Suprapubic skin (tissue), 4 donors: ENCODE results near the gene GIPR. TPM values are rescaled to one million over a fixed set of nuclear protein-coding genes. Genes with fewer than 3 reads are reported as not detected.

Experiments
- DNase-seq, 2 donors: peaks; one replicate each; pipeline ENCODE4 v3.0.0-alpha.2; 2019; ENCODE audit warnings: low spot score in 2 of 2
- H3K27ac ChIP-seq: fragments of 200-600 bp; sonication (generic); one replicate; pipeline ENCODE4 v1.5.1; 2019
- H3K27me3 ChIP-seq: fragments of 200-600 bp; sonication (generic); one replicate; pipeline ENCODE4 v1.5.1; 2019
- H3K36me3 ChIP-seq: fragments of 200-600 bp; sonication (generic); one replicate; pipeline ENCODE4 v1.5.1; 2019
- H3K4me1 ChIP-seq: fragments of 200-600 bp; sonication (generic); one replicate; pipeline ENCODE4 v1.5.1; 2019
- H3K4me3 ChIP-seq: fragments of 200-600 bp; sonication (generic); one replicate; pipeline ENCODE4 v1.5.1; 2019; ENCODE audit warnings: mild to moderate bottlenecking
- H3K9me3 ChIP-seq: fragments of 200-600 bp; sonication (generic); one replicate; pipeline ENCODE4 v1.5.1; 2019
- EP300 ChIP-seq: sonication (generic); formaldehyde crosslinking; IDR thresholded peaks from one replicate; pipeline ENCODE4 v1.6.1; 2017; ENCODE audit warnings: antibody characterized with exemption
- POLR2A ChIP-seq, 2 donors: fragments of 450-650 bp; IDR thresholded peaks; one replicate each; pipeline ENCODE4 v1.6.1; 2017; ENCODE audit warnings: antibody characterized with exemption in 2 of 2, mild to moderate bottlenecking in 2 of 2, moderate library complexity in 2 of 2
- POLR2AphosphoS5 ChIP-seq, 3 donors: sonication (generic); formaldehyde crosslinking; IDR thresholded peaks; one replicate each; pipeline ENCODE4 v1.6.1; 2017; ENCODE audit warnings: antibody characterized with exemption in 3 of 3
- WGBS: methylation state at CpG from one replicate; pipeline ENCODE4 v1.1.5; 2018; 5-methylcytosine and 5-hydroxymethylcytosine counted together
- total RNA-seq, 4 donors: library from RNA; depleted of rRNA; stranded (reverse); fragments of >200 nt; gene quantifications; one replicate each; pipeline ENCODE4 v1.1.0, GENCODE V29; 2016
- TF ChIP-seq, protein P1 (sequence below), 2 donors: fragments of 200-600 bp in 1 of 2; fragments of 450-650 bp in 1 of 2; sonication (generic) in 1 of 2; IDR thresholded peaks; one replicate each; pipeline ENCODE4 v1.5.1; 2016 to 2019; ENCODE audit warnings: antibody characterized with exemption in 2 of 2, mild to moderate bottlenecking in 1 of 2, moderate library complexity in 1 of 2

GIPR gene
- total RNA-seq, 4 donors from 2014 or later: 0.95 to 11.2 (median 1.6) TPM

DNA sequence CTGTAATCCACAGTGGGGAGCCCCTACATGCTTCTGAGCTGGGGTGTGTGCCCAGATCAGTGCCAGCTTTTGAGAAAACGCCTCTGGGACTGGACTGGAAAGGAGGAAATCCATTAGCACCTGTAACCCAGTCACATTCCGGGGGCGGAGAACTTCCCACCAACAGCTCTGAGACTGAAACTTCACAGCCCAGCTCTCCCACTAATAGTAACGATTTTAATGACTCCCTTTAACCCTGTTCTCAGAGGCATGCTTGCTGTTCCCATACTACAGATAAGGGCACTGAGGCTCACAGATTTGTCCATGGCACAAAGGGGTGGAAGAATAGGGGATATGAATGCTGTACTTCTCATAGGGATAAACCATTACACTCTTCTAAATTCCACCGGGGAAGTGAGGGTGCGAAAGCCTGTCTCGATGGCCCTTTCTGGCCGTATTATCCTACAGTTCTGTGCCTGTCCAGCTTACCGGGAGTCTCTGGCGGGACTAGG lies 61.8 kb downstream of the GIPR start:
- Histone ChIP-seq H3K27ac (peak overlapping the region; percentile 83), H3K27me3 (no peaks in the 10 kb centered on the region), H3K9me3 (no peaks in the 10 kb centered on the region), H3K4me1 (peaks cover 27% of the 10 kb centered on the region), H3K36me3 (peaks cover 9% of the 10 kb centered on the region), H3K4me3 (peak overlapping the region; percentile 95)
- DNase-seq: no peak
- 3% methylated on average over 10 of the region's 10 CpGs for WGBS
- no peak for TF ChIP-seq POLR2A (IDR thresholded peaks at IDR 0.05)
- TF ChIP-seq, protein P1, sequence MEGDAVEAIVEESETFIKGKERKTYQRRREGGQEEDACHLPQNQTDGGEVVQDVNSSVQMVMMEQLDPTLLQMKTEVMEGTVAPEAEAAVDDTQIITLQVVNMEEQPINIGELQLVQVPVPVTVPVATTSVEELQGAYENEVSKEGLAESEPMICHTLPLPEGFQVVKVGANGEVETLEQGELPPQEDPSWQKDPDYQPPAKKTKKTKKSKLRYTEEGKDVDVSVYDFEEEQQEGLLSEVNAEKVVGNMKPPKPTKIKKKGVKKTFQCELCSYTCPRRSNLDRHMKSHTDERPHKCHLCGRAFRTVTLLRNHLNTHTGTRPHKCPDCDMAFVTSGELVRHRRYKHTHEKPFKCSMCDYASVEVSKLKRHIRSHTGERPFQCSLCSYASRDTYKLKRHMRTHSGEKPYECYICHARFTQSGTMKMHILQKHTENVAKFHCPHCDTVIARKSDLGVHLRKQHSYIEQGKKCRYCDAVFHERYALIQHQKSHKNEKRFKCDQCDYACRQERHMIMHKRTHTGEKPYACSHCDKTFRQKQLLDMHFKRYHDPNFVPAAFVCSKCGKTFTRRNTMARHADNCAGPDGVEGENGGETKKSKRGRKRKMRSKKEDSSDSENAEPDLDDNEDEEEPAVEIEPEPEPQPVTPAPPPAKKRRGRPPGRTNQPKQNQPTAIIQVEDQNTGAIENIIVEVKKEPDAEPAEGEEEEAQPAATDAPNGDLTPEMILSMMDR (IDR thresholded peaks at IDR 0.05): no peak
- no peak for TF ChIP-seq EP300
- no peak for TF ChIP-seq POLR2AphosphoS5 (IDR thresholded peaks at IDR 0.05)

DNA sequence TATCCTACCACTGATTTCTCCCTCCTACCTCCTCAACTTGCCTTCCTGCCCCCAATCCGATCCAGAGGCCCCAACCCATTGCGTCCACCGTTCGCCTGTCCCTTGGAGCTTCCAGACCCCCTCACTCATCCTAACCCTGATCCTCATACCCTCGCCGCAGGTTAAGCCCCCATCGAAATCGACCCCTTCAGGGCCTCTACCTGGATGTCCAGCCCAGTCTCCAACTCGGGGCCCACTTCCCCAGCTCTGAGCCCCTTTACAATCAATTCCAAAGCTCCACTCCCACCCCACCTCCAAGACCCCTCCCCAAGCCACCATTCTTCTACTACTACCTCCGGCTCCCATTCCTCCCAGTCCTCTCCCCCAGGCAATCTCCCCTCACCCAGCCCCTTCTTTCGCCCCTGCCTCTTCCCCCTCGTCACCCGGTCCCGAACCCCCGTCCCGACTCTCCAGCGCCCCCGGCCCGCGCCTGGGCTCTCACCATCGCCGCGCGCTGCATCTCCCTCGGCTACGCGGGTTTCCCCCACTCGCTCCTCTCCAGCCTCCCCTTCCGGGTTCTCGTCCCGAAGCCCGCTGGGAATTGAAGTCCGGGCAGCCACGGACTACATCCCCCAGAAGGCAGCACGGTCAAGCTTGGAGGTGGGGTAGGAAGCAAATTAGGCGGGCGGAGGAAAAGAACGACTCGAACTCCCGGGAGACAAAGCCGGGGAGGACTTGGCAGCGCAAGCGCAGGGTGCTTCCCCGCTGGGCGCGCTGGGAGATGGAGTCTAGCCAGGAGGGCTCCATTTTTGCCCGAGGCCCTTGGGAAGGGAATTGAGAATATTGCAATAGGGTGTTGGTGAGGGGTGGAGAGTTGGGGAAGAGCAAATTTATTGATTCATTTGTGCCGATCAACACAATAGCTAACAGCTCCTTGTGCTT lies 62.6 kb downstream of the GIPR start, which contains the start of gene FBXO46:
Gene FBXO46, minus strand, starts transcription at position 529 of the 921 bp plus-strand sequence. CDS start 17,401 bp downstream, outside the sequence.
- peak within 1 kb of the TSS; percentile 95 for H3K4me3 ChIP-seq
- H3K9me3 ChIP-seq: no peaks in the 10 kb centered on the region
- no peaks in the 10 kb centered on the region for H3K27me3 ChIP-seq
- TF ChIP-seq, protein P1 (IDR thresholded peaks at IDR 0.05): no peak
- peak in 1 of 3 donors; percentile 70 for TF ChIP-seq POLR2AphosphoS5 (IDR thresholded peaks at IDR 0.05)
- peak in 1 of 2 donors; percentile 18 for TF ChIP-seq POLR2A (IDR thresholded peaks at IDR 0.05)
- TF ChIP-seq EP300: no peak
- whole genome bisulfite sequencing: under 1% methylated on average over 48 of the region's 48 CpGs
- H3K27ac ChIP-seq: peak within 1 kb of the TSS; percentile 83
- peaks cover 27% of the 10 kb centered on the region for H3K4me1 ChIP-seq
- DNase-seq: peak; percentile 97 to 98
- peaks cover under 1% of the 10 kb centered on the region for H3K36me3 ChIP-seq

Other genes starting within 250 kb of the GIPR start
- gene ERCC1, start 244.3 kb upstream of the GIPR start, total RNA-seq: 100 to 1,000 TPM; 102 to 120 (median 106) TPM
- gene FOSB, start 200.2 kb upstream of the GIPR start, total RNA-seq: 100 to 1,000 TPM; 326 to 676 (median 518) TPM
- gene RTN2, start 171.2 kb upstream of the GIPR start, total RNA-seq: 10 to 100 TPM in 2 of 4 donors, 1 to 10 TPM in 2; 5.4 to 12.2 (median 10.7) TPM
- 1 to 10 TPM; 2.9 to 6.3 (median 5.6) TPM for gene PPM1N, start 169.8 kb upstream of the GIPR start, total RNA-seq
- 10 to 100 TPM; 34.8 to 51.3 (median 43.6) TPM for gene VASP, start 160.7 kb upstream of the GIPR start, total RNA-seq
- 10 to 100 TPM; 13.8 to 25.6 (median 22.5) TPM for gene OPA3, start 83.4 kb upstream of the GIPR start, total RNA-seq
- gene GPR4, start 66.0 kb upstream of the GIPR start, total RNA-seq: 1 to 10 TPM in 2 of 4 donors, under 1 TPM in 2; 0.49 to 2.4 (median 1.6) TPM
- 100 to 1,000 TPM in 1 of 4 donors, 10 to 100 TPM in 3; 60.0 to 112 (median 74.8) TPM for gene EML2, start 28.8 kb upstream of the GIPR start, total RNA-seq
- gene SNRPD2, start 23.7 kb downstream of the GIPR start, total RNA-seq: 100 to 1,000 TPM in 3 of 4 donors, 10 to 100 TPM in 1; 80.9 to 160 (median 146) TPM
- 10 to 100 TPM in 1 of 4 donors, 1 to 10 TPM in 3; 5.9 to 11.4 (median 8.4) TPM for gene QPCTL, start 24.4 kb downstream of the GIPR start, total RNA-seq
- gene FBXO46, start 62.7 kb downstream of the GIPR start, total RNA-seq: 10 to 100 TPM; 13.5 to 24.1 (median 15.7) TPM
- not detected for gene MEIOSIN, start 65.2 kb downstream of the GIPR start, total RNA-seq
- gene SIX5, start 101.0 kb downstream of the GIPR start, total RNA-seq: 10 to 100 TPM; 10.5 to 14.7 (median 14.3) TPM
- gene DMPK, start 114.3 kb downstream of the GIPR start, total RNA-seq: 10 to 100 TPM; 15.0 to 27.3 (median 20.3) TPM
- gene DMWD, start 124.6 kb downstream of the GIPR start, total RNA-seq: 10 to 100 TPM; 22.7 to 40.6 (median 32.0) TPM
- under 1 TPM in 2 of 4 donors, not detected in 2; 0.38 to 0.68 TPM for gene RSPH6A, start 147.1 kb downstream of the GIPR start, total RNA-seq
- gene SYMPK, start 194.9 kb downstream of the GIPR start, total RNA-seq: 10 to 100 TPM; 32.8 to 76.3 (median 44.1) TPM
- gene FOXA3, start 196.1 kb downstream of the GIPR start, total RNA-seq: under 1 TPM in 1 of 4 donors, not detected in 3; 0.30 TPM
- gene IRF2BP1, start 217.9 kb downstream of the GIPR start, total RNA-seq: 10 to 100 TPM; 24.7 to 36.9 (median 30.7) TPM
- 1 to 10 TPM; 4.4 to 9.4 (median 6.5) TPM for gene MYPOP, start 234.4 kb downstream of the GIPR start, total RNA-seq
- gene NANOS2, start 246.6 kb downstream of the GIPR start, total RNA-seq: not detected